OCI-LY7 (cell line): Measurements from ENCODE around the gene BRIP1. TPM values are rescaled to one million over a fixed set of nuclear protein-coding genes. Genes with fewer than 3 reads are reported as not detected.

Experiments
- BruUV-seq: library from RNA; stranded (reverse); fragments of 400-500 nt; replicated peaks from 2 replicates; lab custom pipeline; 2021; lab: Mats Ljungman, UMichigan
- CTCF ChIA-PET: fragments of 300-600 bp; sonication (Branson Sonifier 250); formaldehyde crosslinking; loops from one replicate; lab custom pipeline; 2022; ENCODE audit warnings: antibody characterized with exemption; ENCODE audit not compliant: unreplicated experiment; lab: Charles Lee
- POLR2A ChIA-PET: fragments of 300-600 bp; sonication (Branson Sonifier 250); formaldehyde crosslinking; loops from one replicate; lab custom pipeline; 2022; ENCODE audit warnings: antibody characterized with exemption; lab: Charles Lee
- DNase-seq: peaks from one replicate; pipeline ENCODE4 v3.0.0-alpha.2; 2015; ENCODE audit warnings: low spot score
- H2AFZ ChIP-seq: fragments of 200-600 bp; sonication (generic), shearing (Covaris generic); 2 replicates; pipeline ENCODE4 v1.6.1; 2014; ENCODE audit warnings: mild to moderate bottlenecking, antibody characterized with exemption, low read length, moderate library complexity
- H3K27ac ChIP-seq: fragments of 200-600 bp; sonication (generic); 2 replicates; pipeline ENCODE4 v1.5.1; 2014; ENCODE audit warnings: mixed run types, low read depth, mild to moderate bottlenecking, moderate library complexity, low read length, inconsistent platforms; ENCODE audit not compliant: poor library complexity, severe bottlenecking
- H3K36me3 ChIP-seq: fragments of 200-600 bp; sonication (generic); 2 replicates; pipeline ENCODE4 v1.6.1; 2014; ENCODE audit warnings: mild to moderate bottlenecking, antibody characterized with exemption, low read length, moderate library complexity, mixed read lengths; ENCODE audit not compliant: insufficient read depth
- H3K4me1 ChIP-seq: fragments of 200-600 bp; sonication (generic); 2 replicates; pipeline ENCODE4 v1.5.1; 2014; ENCODE audit warnings: mild to moderate bottlenecking, low read length; ENCODE audit not compliant: insufficient read depth, poor library complexity, severe bottlenecking
- H3K4me2 ChIP-seq: fragments of 200-600 bp; sonication (generic); 2 replicates; pipeline ENCODE4 v1.6.1; 2014; ENCODE audit warnings: mild to moderate bottlenecking, low read length
- H3K4me3 ChIP-seq: fragments of 200-600 bp; sonication (generic); 2 replicates; pipeline ENCODE4 v1.5.1; 2014; ENCODE audit warnings: mild to moderate bottlenecking, low read depth, low read length; ENCODE audit not compliant: poor library complexity, severe bottlenecking
- H3K79me2 ChIP-seq: fragments of 200-600 bp; sonication (generic); 2 replicates; pipeline ENCODE4 v1.6.1; 2016; ENCODE audit warnings: low read depth, mild to moderate bottlenecking, low read length, moderate library complexity, mixed read lengths; ENCODE audit not compliant: insufficient read depth
- H3K9me2 ChIP-seq: fragments of 200-600 bp; sonication (generic); 2 replicates; pipeline ENCODE4 v1.6.1; 2016; ENCODE audit warnings: mild to moderate bottlenecking, low read length, mixed read lengths; ENCODE audit not compliant: insufficient read depth
- H3K9me3 ChIP-seq: fragments of 200-600 bp; sonication (generic); 2 replicates; pipeline ENCODE4 v1.6.1; 2014; ENCODE audit warnings: mild to moderate bottlenecking, mixed run types, low read length, mixed read lengths
- H4K20me1 ChIP-seq: fragments of 200-600 bp; sonication (generic); 2 replicates; pipeline ENCODE4 v1.6.1; 2014; ENCODE audit warnings: mild to moderate bottlenecking, antibody characterized with exemption, low read length, moderate library complexity, mixed read lengths; ENCODE audit not compliant: insufficient read depth
- EZH2phosphoT487 ChIP-seq: fragments of 200-600 bp; sonication (generic); IDR thresholded peaks from 2 replicates; pipeline ENCODE4 v1.6.1; 2018; ENCODE audit warnings: low read depth, borderline replicate concordance, mild to moderate bottlenecking, mixed run types, antibody characterized with exemption, low read length, moderate library complexity, mixed read lengths
- intact Hi-C: fragments of 100-400 bp; cut with micrococcal nuclease; formaldehyde crosslinking; loops from one replicate; pipeline ENCODE4 v1.10.0; 2022; ENCODE audit not compliant: unreplicated experiment
- total RNA-seq, 2 experiments: library from RNA; depleted of rRNA in 1 of 2; stranded (reverse); fragments of >200 nt in 1 of 2; shearing (Covaris generic) in 1 of 2; gene quantifications; 2 replicates each; pipeline ENCODE4 v1.2.3, GENCODE V29; 2014 to 2022
- TF ChIP-seq, protein P1 (sequence below): fragments of 200-600 bp; sonication (generic); conservative IDR thresholded peaks from 2 replicates; pipeline ENCODE4 v1.5.1; 2014; ENCODE audit warnings: mild to moderate bottlenecking, antibody characterized with exemption, low read length, moderate library complexity, mixed read lengths

The BRIP1 gene
- total RNA-seq, 2 experiments from 2014 or later = 32.5 to 33.8 TPM

DNA sequence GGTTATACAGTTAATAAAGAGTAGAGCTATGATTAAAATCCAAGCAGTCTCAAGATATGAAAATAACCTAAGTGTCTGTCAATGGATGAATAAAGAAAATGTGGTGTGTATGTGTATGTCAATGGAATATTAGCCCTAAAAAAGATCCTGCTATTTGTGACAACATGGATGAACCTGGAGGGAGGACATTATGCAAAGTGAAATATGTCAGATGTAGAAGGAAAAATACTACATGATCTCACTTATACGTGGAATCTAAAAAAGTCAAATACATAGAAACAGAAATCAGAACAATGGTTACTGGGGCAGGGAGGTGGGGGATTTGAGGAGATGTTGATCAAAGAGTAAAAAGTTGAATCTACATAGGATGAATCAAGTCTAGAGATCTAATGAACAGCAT lies 20.4 kb downstream of the BRIP1 start:
- Histone ChIP-seq H3K36me3 (peaks cover 93% of the 10 kb centered on the region), H3K79me2 (no peaks in the 10 kb centered on the region), H4K20me1 (no peaks in the 10 kb centered on the region), H3K4me3 (no peak overlapping the region), H3K4me1 (no peaks in the 10 kb centered on the region), H3K9me3 (no peaks in the 10 kb centered on the region), H3K27ac (no peak overlapping the region), H3K9me2 (no peaks in the 10 kb centered on the region), H2AFZ (no peak overlapping the region), H3K4me2 (no peak overlapping the region)
- intact Hi-C loops = no loop called here
- DNase-seq = no peak
- CTCF ChIA-PET = no interaction called here
- POLR2A ChIA-PET = interaction anchor here (1.1 kb wide), 1 partner anchor 19 kb away, joined by 4 read pairs; no protein-coding TSS in a partner anchor
- BruUV-seq = no TSS peak
- TF ChIP-seq EZH2phosphoT487 = no peak
- TF ChIP-seq, protein P1, sequence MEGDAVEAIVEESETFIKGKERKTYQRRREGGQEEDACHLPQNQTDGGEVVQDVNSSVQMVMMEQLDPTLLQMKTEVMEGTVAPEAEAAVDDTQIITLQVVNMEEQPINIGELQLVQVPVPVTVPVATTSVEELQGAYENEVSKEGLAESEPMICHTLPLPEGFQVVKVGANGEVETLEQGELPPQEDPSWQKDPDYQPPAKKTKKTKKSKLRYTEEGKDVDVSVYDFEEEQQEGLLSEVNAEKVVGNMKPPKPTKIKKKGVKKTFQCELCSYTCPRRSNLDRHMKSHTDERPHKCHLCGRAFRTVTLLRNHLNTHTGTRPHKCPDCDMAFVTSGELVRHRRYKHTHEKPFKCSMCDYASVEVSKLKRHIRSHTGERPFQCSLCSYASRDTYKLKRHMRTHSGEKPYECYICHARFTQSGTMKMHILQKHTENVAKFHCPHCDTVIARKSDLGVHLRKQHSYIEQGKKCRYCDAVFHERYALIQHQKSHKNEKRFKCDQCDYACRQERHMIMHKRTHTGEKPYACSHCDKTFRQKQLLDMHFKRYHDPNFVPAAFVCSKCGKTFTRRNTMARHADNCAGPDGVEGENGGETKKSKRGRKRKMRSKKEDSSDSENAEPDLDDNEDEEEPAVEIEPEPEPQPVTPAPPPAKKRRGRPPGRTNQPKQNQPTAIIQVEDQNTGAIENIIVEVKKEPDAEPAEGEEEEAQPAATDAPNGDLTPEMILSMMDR = no peak

DNA sequence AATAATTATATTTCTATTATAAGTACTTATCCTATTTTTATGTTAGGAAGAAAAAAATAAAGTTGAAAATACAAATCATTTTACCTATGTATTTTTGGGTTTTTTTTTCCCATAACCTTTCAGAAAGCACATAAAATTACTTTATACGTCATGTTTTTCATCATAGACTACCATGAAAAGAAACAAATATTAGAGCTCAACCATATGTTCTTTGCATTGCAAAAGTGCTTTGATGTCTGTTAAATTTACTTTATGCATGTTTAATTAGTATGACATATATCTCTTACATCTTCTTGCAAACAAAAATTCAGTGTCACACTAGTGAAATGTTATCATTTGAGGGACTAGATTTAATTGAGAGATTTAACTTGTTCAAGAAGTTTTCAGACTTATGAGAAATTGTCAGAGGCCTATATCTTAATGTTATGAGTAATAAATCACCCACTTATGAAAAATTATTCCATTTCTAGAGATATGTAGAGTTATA lies 24.0 kb downstream of the BRIP1 start:
- Histone ChIP-seq H3K4me3 (no peak overlapping the region), H3K9me2 (no peaks in the 10 kb centered on the region), H3K36me3 (peaks cover 87% of the 10 kb centered on the region), H3K79me2 (no peaks in the 10 kb centered on the region), H2AFZ (no peak overlapping the region), H3K4me2 (no peak overlapping the region), H3K27ac (no peak overlapping the region), H3K4me1 (no peaks in the 10 kb centered on the region), H3K9me3 (no peaks in the 10 kb centered on the region), H4K20me1 (no peaks in the 10 kb centered on the region)
- POLR2A ChIA-PET = interaction anchor here (0.6 to 1.6 kb wide), 3 partner anchors 24 to 123 kb away, joined by 3 to 9 read pairs (median 4); partner anchors contain the start of gene BRIP1
- intact Hi-C loops = no loop called here
- no TSS peak for BruUV-seq
- TF ChIP-seq, protein P1 = no peak
- no peak for TF ChIP-seq EZH2phosphoT487
- CTCF ChIA-PET = no interaction called here
- DNase-seq = no peak
